Hematopoietic multipotent progenitor cell treated with erythropoietin and hydrocortisone succinate and interleukin-3 and kit ligand, for 15 days (in vitro differentiated cells): ENCODE results near the gene SYCP2.

Source experiments
- DNase-seq: peaks from one replicate; pipeline ENCODE4 v3.0.0-alpha.2; 2015; ENCODE audit warnings: low spot score

SYCP2 gene

GRCh38 chr20:59822291-59823029 is 111.0 kb downstream of the SYCP2 start:
- DNase-seq, result no peak

- no peak for DNase-seq
These were observed 111.6 kb downstream of the SYCP2 start for GRCh38 chr20:59821788-59822187.

GRCh38 chr20:59821201-59821600 is 112.2 kb downstream of the SYCP2 start:
- no peak for DNase-seq

- DNase-seq, result no peak
These were observed 113.0 kb downstream of the SYCP2 start for GRCh38 chr20:59820204-59821041.

- no peak for DNase-seq
These were observed 113.8 kb downstream of the SYCP2 start for GRCh38 chr20:59819496-59820203.

- DNase-seq, result no peak
These were observed 114.5 kb downstream of the SYCP2 start for GRCh38 chr20:59818911-59819310.

GRCh38 chr20:59817846-59818615 is 115.4 kb downstream of the SYCP2 start:
- DNase-seq, result no peak

- no peak for DNase-seq
These were observed 116.0 kb downstream of the SYCP2 start for GRCh38 chr20:59817406-59817805.

- DNase-seq, result no peak
These were observed 117.2 kb downstream of the SYCP2 start for GRCh38 chr20:59816146-59816738.

GRCh38 chr20:59814840-59815340 is 118.5 kb downstream of the SYCP2 start:
- no peak for DNase-seq

- no peak for DNase-seq
These were observed 119.2 kb downstream of the SYCP2 start for GRCh38 chr20:59813948-59814839.
